Endothelial cell of umbilical vein (primary cell): ENCODE measurements around the gene ITPR1.

Source experiments
- CTCF ChIP-seq, 2 donors: IDR thresholded peaks; 1 replicate in 1 of 2; 2 replicates in 1 of 2; pipeline ENCODE4 v1.5.1; 2011; ENCODE audit warnings: low read length in 2 of 2, mild to moderate bottlenecking in 2 of 2, moderate library complexity in 2 of 2, control low read depth in 1 of 2, inconsistent platforms in 1 of 2, low read depth in 1 of 2; ENCODE audit not compliant: insufficient read depth in 1 of 2; ENCODE audit errors: extremely low read depth in 1 of 2
- EZH2 ChIP-seq: IDR thresholded peaks from 2 replicates; pipeline ENCODE4 v1.6.1; 2012; ENCODE audit warnings: borderline replicate concordance, low read depth, mild to moderate bottlenecking, moderate library complexity, low read length, inconsistent platforms; ENCODE audit not compliant: severe bottlenecking
- FOS ChIP-seq: IDR thresholded peaks from 2 replicates; pipeline ENCODE4 v1.6.1; 2011; ENCODE audit warnings: mild to moderate bottlenecking, low read length, moderate library complexity, borderline replicate concordance; ENCODE audit not compliant: insufficient read depth
- JUN ChIP-seq: IDR thresholded peaks from 2 replicates; pipeline ENCODE4 v1.6.1; 2011; ENCODE audit warnings: borderline replicate concordance, low read depth; ENCODE audit not compliant: insufficient read length, insufficient read depth
- MAX ChIP-seq: IDR thresholded peaks from 2 replicates; pipeline ENCODE4 v1.6.1; 2011; ENCODE audit not compliant: insufficient read depth, insufficient read length
- POLR2A ChIP-seq: IDR thresholded peaks from 2 replicates; pipeline ENCODE4 v1.6.1; 2012; ENCODE audit warnings: low read depth, mild to moderate bottlenecking, control low read depth, low read length

- no peak for TF ChIP-seq EZH2
- TF ChIP-seq MAX = no peak
- no peak for TF ChIP-seq POLR2A
- no peak for TF ChIP-seq CTCF (IDR thresholded peaks at IDR 0.05; ENCODE audit: extremely low read depth in 1 of 2, insufficient read depth in 1 of 2, low read depth in 1 of 2, low read length in 2 of 2)
- no peak for TF ChIP-seq FOS
- TF ChIP-seq JUN = no peak
Measured at GRCh38 chr3:4454142-4454541, 39.0 kb upstream of the ITPR1 start.
